Thoracic aorta (tissue), 2 donors: ENCODE results near the gene SPATA20. TPM values are rescaled to one million over a fixed set of nuclear protein-coding genes. Genes with fewer than 3 reads are reported as not detected.
A peak's percentile ranks its signal among the peaks of the same experiment; 100 is the strongest.

ENCODE experiments used
- ATAC-seq: fragments of 150-250 bp; one replicate; pipeline ENCODE4 v1.8.0; 2017; ENCODE audit warnings: low read depth; ENCODE audit not compliant: insufficient number of reproducible peaks, low FRiP score
- DNase-seq: peaks from one replicate; pipeline ENCODE4 v3.0.0-alpha.2; 2020; ENCODE audit warnings: low spot score
- H3K27ac ChIP-seq, 2 donors: fragments of 200-600 bp; sonication (generic); 1 replicate in 1 of 2; 2 replicates in 1 of 2; pipeline ENCODE4 v1.5.1; 2016; ENCODE audit warnings: mild to moderate bottlenecking in 2 of 2, moderate library complexity in 2 of 2
- H3K27me3 ChIP-seq: fragments of 200-600 bp; sonication (generic); replicated peaks from 2 replicates; pipeline ENCODE4 v1.6.0; 2016; ENCODE audit warnings: mild to moderate bottlenecking; ENCODE audit not compliant: insufficient read depth
- H3K36me3 ChIP-seq: fragments of 200-600 bp; sonication (generic); one replicate; pipeline ENCODE4 v1.5.1; 2016
- H3K4me1 ChIP-seq, 2 donors: fragments of 200-600 bp; sonication (generic); 1 replicate in 1 of 2; 2 replicates in 1 of 2; pipeline versions ENCODE4 v1.5.1 to v1.6.0; 2016; ENCODE audit warnings: low read depth in 2 of 2, mild to moderate bottlenecking in 1 of 2; ENCODE audit not compliant: control insufficient read depth in 1 of 2
- H3K4me3 ChIP-seq: fragments of 200-600 bp; sonication (generic); 2 replicates; pipeline ENCODE4 v1.5.1; 2016; ENCODE audit warnings: mild to moderate bottlenecking
- H3K9me3 ChIP-seq: fragments of 200-600 bp; sonication (generic); 2 replicates; pipeline ENCODE4 v1.5.1; 2016
- total RNA-seq, 2 donors: library from RNA; depleted of rRNA; stranded (reverse); fragments of >200 nt; gene quantifications; one replicate each; pipeline versions ENCODE4 v1.1.0 to v1.2.3, GENCODE V29; 2016
- TF ChIP-seq, protein P1 (sequence below): fragments of 200-600 bp; sonication (generic); IDR thresholded peaks from one replicate; pipeline ENCODE4 v1.5.1; 2019; ENCODE audit warnings: antibody characterized with exemption

SPATA20 gene
- total RNA-seq, 2 donors from 2014 or later = 82.8 to 118 TPM

DNA sequence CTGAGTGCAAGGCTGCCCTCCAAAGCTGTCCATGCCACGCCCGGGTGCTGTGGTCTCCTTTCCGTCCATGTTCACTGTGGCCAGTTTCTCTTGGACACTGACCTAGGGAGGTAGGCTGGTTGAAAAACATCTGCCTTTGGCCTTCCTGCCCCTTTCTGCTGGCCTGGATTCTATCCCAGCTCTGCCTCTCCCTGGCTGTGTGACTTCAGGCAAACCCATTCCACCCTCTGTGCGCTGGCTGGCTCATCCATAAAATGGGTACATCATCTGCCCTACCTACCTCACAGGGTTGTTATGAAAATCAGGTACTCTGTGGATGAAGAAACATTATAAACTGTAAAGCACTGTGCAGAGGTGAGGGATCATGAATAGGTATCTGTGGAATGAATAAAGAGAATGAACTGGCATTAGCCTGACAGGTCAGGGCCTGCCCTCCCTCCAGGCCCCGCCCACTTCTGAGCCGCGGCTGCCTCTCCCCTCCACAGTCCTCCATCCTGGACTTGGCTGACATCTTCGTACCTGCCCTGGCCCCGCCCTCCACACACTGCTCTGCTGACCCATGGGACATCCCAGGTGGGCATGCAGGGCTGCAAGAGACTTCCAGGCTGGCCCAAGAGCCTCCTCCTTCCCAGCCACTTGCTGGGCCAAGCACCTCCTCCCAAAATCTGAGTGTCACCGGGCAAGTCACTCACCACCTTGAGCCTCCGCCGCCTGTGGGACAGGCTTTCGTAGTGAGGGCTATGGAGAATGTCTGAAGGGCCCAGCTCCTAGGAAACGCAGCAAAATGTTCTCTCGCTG lies 7.0 kb upstream of the SPATA20 start:
- DNase-seq = no peak
- no peak overlapping the region for H3K27ac ChIP-seq
- no peak for ATAC-seq
- no peaks in the 10 kb centered on the region for H3K36me3 ChIP-seq
- H3K4me1 ChIP-seq = peaks cover 10 to 15% of the 10 kb centered on the region in 2 donors
- H3K27me3 ChIP-seq = no peaks in the 10 kb centered on the region
- TF ChIP-seq, protein P1, sequence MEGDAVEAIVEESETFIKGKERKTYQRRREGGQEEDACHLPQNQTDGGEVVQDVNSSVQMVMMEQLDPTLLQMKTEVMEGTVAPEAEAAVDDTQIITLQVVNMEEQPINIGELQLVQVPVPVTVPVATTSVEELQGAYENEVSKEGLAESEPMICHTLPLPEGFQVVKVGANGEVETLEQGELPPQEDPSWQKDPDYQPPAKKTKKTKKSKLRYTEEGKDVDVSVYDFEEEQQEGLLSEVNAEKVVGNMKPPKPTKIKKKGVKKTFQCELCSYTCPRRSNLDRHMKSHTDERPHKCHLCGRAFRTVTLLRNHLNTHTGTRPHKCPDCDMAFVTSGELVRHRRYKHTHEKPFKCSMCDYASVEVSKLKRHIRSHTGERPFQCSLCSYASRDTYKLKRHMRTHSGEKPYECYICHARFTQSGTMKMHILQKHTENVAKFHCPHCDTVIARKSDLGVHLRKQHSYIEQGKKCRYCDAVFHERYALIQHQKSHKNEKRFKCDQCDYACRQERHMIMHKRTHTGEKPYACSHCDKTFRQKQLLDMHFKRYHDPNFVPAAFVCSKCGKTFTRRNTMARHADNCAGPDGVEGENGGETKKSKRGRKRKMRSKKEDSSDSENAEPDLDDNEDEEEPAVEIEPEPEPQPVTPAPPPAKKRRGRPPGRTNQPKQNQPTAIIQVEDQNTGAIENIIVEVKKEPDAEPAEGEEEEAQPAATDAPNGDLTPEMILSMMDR = no peak
- no peaks in the 10 kb centered on the region for H3K9me3 ChIP-seq
- no peak overlapping the region for H3K4me3 ChIP-seq

DNA sequence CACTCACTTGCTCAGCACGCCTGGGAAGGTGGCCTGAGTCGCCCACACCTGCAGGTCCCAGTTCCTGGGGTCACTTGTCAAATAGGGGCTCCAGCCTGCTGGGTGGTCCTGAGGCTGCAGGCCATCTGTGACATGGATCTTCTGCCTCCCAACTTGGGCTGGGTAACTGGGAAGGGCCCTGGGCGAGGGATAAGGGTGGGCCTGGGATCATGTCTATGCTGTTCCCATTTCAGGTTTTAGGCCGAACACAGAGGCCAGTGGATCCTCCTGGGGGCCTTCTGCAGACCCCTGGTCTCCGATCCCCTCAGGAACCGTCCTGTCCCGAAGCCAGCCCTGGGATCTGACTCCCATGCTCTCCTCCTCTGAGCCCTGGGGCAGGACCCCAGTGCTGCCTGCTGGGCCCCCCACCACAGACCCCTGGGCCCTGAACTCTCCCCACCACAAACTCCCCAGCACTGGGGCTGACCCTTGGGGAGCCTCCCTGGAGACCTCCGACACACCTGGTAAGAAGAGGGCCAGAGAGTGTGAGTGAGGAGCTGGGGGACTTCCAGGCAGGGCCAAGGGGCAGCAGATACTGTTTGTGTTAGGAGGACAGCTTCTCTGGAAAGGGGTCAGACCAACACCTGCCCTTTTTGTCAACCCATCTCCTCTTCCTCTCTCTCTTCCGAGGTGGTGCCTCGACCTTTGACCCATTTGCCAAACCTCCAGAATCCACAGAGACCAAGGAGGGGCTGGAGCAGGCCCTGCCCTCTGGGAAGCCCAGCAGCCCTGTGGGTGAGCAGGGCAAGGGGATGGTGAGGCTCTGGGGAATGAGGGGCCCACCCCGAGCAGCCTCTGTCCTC lies 6.2 kb upstream of the SPATA20 start:
- TF ChIP-seq, protein P1 = no peak
- no peaks in the 10 kb centered on the region for H3K36me3 ChIP-seq
- H3K27me3 ChIP-seq = no peaks in the 10 kb centered on the region
- peaks cover 10 to 15% of the 10 kb centered on the region in 2 donors for H3K4me1 ChIP-seq
- no peaks in the 10 kb centered on the region for H3K9me3 ChIP-seq
- H3K27ac ChIP-seq = no peak overlapping the region
- DNase-seq (no peak), ATAC-seq (no peak)
- H3K4me3 ChIP-seq = no peak overlapping the region

DNA sequence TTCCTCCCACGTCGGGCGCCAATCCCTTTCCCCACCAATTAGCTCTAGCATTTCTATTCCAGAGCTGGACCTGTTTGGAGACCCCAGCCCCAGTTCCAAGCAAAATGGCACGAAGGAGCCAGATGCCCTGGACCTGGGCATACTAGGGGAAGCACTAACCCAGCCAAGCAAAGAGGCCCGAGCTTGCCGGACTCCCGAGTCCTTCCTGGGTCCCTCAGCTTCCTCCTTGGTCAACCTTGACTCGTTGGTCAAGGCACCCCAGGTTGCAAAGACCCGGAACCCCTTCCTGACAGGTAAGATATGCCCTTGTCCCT lies 5.6 kb upstream of the SPATA20 start:
- peak overlapping the region in 1 of 2 donors; percentile 41 for H3K27ac ChIP-seq
- TF ChIP-seq, protein P1 = no peak

DNA sequence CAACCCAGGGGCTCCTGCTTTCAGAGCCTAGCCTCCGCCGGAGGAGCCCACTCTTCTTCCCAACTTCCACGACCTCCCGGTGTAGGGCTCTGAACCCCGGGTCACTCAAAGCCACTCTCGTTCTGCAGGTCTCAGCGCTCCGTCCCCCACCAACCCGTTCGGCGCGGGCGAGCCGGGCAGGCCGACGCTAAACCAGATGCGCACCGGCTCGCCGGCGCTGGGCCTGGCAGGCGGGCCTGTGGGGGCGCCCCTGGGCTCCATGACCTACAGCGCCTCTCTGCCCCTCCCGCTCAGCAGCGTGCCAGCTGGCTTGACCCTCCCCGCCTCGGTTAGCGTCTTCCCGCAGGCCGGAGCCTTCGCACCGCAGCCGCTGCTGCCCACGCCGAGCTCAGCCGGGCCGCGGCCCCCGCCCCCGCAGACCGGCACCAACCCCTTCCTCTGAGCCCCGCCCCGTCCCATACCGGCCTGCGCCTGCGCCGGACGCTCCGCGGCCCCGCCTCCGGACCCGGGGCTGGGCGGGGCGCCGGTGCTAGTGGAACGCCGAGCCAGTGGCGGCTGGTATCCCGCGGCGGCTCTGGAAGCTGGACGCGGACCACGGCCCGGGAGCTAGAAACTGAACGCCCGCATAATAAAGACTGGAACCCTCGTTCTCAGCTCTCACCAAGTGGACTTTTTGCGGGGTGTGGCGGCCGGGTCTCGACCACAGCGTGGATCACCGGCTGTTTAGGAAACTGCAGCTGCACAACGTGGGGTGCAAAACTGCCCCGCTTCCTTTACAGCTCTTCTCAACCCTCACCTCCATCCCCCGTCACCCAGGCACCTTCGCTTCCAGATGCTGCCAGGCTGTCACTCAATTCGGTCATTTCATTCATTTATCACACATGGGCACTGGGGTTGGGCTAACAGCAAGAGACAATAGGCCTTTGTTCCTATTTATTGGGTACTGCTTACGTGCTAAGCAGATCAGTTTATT lies 5.0 kb upstream of the SPATA20 start:
- TF ChIP-seq, protein P1 = no peak
- Histone ChIP-seq H3K4me1 (peaks cover 12 to 19% of the 10 kb centered on the region in 2 donors), H3K27ac (peak overlapping the region in 1 of 2 donors; percentile 41), H3K9me3 (no peaks in the 10 kb centered on the region), H3K27me3 (no peaks in the 10 kb centered on the region), H3K36me3 (no peaks in the 10 kb centered on the region), H3K4me3 (peak overlapping the region; percentile 91)
- DNase-seq (no peak), ATAC-seq (peak; percentile 66)

More for the DNA sequence above, 5.6 kb upstream of the SPATA20 start:
- DNase-seq (no peak), ATAC-seq (no peak)
- Histone ChIP-seq H3K36me3 (no peaks in the 10 kb centered on the region), H3K9me3 (no peaks in the 10 kb centered on the region), H3K4me1 (peaks cover 10 to 15% of the 10 kb centered on the region in 2 donors), H3K27me3 (no peaks in the 10 kb centered on the region), H3K4me3 (peak overlapping the region; percentile 91)
